WTC11 (cell line): ENCODE measurements around the gene DCK.
"Not testable (repeated sequence)": the region's sequence is repeated elsewhere in the genome, so short reads cannot be mapped to it uniquely, and the experiment has no call there.

Experiments used
- NR2C2 ChIP-seq: sonication (generic); formaldehyde crosslinking; IDR thresholded peaks from 2 replicates; pipeline ENCODE4 v1.8.0; 2022; ENCODE audit warnings: mild to moderate bottlenecking, missing genetic modification reagents
- TCF7 ChIP-seq: sonication (generic); formaldehyde crosslinking; IDR thresholded peaks from 2 replicates; pipeline ENCODE4 v1.8.0; 2022; ENCODE audit warnings: mild to moderate bottlenecking, low read depth, missing genetic modification reagents, moderate library complexity
- ZNF138 ChIP-seq: sonication (generic); formaldehyde crosslinking; conservative IDR thresholded peaks from 2 replicates; pipeline ENCODE4 v1.8.1; 2022; ENCODE audit warnings: mild to moderate bottlenecking, moderate library complexity, missing genetic modification reagents
- ZNF232 ChIP-seq: sonication (generic); formaldehyde crosslinking; IDR thresholded peaks from 2 replicates; pipeline ENCODE4 v1.8.0; 2022; ENCODE audit warnings: mild to moderate bottlenecking, missing genetic modification reagents
- TF ChIP-seq, protein P1 (sequence below): fragments of 200-600 bp; IDR thresholded peaks from 2 replicates; pipeline ENCODE4 v1.8.0; 2022; ENCODE audit warnings: antibody characterized with exemption
- TF ChIP-seq, protein P2 (sequence below): sonication (generic); formaldehyde crosslinking; IDR thresholded peaks from 2 replicates; pipeline ENCODE4 v1.8.0; 2022; ENCODE audit warnings: mild to moderate bottlenecking, missing genetic modification reagents
- TF ChIP-seq, protein P3 (sequence below): sonication (generic); formaldehyde crosslinking; IDR thresholded peaks from 2 replicates; pipeline ENCODE4 v1.8.0; 2023; ENCODE audit warnings: mild to moderate bottlenecking, missing genetic modification reagents
- TF ChIP-seq, protein P4 (sequence below): sonication (generic); formaldehyde crosslinking; IDR thresholded peaks from 2 replicates; pipeline ENCODE4 v1.8.1; 2023; ENCODE audit warnings: mild to moderate bottlenecking, moderate library complexity, missing genetic modification reagents

DNA sequence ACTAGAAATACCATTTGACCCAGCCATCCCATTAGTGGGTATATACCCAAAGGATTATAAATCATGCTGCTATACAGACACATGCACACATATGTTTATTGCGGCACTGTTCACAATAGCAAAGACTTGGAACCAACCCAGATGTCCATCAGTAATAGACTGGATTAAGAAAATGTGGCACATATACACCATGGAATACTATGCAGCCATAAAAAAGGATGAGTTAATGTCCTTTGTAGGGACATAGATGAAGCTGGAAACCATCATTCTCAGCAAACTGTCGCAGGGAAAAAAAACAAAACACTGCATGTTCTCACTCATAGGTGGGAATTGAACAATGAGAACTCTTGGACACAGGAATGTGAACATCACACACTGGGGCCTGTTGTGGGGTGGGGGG lies 23.9 kb downstream of the DCK start:
- TF ChIP-seq, protein P1, sequence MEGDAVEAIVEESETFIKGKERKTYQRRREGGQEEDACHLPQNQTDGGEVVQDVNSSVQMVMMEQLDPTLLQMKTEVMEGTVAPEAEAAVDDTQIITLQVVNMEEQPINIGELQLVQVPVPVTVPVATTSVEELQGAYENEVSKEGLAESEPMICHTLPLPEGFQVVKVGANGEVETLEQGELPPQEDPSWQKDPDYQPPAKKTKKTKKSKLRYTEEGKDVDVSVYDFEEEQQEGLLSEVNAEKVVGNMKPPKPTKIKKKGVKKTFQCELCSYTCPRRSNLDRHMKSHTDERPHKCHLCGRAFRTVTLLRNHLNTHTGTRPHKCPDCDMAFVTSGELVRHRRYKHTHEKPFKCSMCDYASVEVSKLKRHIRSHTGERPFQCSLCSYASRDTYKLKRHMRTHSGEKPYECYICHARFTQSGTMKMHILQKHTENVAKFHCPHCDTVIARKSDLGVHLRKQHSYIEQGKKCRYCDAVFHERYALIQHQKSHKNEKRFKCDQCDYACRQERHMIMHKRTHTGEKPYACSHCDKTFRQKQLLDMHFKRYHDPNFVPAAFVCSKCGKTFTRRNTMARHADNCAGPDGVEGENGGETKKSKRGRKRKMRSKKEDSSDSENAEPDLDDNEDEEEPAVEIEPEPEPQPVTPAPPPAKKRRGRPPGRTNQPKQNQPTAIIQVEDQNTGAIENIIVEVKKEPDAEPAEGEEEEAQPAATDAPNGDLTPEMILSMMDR, result not testable (repeated sequence)
- TF ChIP-seq, protein P2, sequence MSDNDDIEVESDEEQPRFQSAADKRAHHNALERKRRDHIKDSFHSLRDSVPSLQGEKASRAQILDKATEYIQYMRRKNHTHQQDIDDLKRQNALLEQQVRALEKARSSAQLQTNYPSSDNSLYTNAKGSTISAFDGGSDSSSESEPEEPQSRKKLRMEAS (CRISPR knock-in tag), result not testable (repeated sequence)
- not testable (repeated sequence) for TF ChIP-seq ZNF232 (CRISPR knock-in tag); NR2C2 (CRISPR knock-in tag); ZNF138; TCF7 (CRISPR knock-in tag)
- TF ChIP-seq, protein P3, sequence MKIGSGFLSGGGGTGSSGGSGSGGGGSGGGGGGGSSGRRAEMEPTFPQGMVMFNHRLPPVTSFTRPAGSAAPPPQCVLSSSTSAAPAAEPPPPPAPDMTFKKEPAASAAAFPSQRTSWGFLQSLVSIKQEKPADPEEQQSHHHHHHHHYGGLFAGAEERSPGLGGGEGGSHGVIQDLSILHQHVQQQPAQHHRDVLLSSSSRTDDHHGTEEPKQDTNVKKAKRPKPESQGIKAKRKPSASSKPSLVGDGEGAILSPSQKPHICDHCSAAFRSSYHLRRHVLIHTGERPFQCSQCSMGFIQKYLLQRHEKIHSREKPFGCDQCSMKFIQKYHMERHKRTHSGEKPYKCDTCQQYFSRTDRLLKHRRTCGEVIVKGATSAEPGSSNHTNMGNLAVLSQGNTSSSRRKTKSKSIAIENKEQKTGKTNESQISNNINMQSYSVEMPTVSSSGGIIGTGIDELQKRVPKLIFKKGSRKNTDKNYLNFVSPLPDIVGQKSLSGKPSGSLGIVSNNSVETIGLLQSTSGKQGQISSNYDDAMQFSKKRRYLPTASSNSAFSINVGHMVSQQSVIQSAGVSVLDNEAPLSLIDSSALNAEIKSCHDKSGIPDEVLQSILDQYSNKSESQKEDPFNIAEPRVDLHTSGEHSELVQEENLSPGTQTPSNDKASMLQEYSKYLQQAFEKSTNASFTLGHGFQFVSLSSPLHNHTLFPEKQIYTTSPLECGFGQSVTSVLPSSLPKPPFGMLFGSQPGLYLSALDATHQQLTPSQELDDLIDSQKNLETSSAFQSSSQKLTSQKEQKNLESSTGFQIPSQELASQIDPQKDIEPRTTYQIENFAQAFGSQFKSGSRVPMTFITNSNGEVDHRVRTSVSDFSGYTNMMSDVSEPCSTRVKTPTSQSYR, result not testable (repeated sequence)
- TF ChIP-seq, protein P4, sequence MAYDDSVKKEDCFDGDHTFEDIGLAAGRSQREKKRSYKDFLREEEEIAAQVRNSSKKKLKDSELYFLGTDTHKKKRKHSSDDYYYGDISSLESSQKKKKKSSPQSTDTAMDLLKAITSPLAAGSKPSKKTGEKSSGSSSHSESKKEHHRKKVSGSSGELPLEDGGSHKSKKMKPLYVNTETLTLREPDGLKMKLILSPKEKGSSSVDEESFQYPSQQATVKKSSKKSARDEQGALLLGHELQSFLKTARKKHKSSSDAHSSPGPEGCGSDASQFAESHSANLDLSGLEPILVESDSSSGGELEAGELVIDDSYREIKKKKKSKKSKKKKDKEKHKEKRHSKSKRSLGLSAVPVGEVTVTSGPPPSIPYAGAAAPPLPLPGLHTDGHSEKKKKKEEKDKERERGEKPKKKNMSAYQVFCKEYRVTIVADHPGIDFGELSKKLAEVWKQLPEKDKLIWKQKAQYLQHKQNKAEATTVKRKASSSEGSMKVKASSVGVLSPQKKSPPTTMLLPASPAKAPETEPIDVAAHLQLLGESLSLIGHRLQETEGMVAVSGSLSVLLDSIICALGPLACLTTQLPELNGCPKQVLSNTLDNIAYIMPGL (CRISPR knock-in tag), result not testable (repeated sequence)
